ENCODE results near the gene SYNDIG1L.

The SYNDIG1L gene

DNA sequence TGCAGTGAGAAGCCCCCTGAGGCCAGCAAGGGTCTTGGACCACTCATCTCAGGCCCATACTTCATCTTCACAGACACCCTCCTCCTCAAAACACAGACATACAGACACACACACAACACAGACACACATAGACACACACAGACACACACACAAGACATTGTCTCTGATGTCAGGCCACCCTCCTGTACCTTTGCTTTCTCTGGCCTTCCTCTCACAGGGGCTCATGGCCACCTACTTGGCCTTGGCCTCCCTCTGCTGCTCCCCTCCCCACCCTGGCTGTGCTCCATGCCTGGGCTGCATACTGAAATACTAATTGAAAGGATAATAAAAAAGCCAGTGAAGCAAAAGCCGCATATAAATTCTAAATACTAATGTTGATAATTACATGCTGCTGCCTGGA is 1.6 kb upstream of the SYNDIG1L start:
- no peak for DNase-seq (ENCODE audit: low read depth)
- TF ChIP-seq, protein P1, sequence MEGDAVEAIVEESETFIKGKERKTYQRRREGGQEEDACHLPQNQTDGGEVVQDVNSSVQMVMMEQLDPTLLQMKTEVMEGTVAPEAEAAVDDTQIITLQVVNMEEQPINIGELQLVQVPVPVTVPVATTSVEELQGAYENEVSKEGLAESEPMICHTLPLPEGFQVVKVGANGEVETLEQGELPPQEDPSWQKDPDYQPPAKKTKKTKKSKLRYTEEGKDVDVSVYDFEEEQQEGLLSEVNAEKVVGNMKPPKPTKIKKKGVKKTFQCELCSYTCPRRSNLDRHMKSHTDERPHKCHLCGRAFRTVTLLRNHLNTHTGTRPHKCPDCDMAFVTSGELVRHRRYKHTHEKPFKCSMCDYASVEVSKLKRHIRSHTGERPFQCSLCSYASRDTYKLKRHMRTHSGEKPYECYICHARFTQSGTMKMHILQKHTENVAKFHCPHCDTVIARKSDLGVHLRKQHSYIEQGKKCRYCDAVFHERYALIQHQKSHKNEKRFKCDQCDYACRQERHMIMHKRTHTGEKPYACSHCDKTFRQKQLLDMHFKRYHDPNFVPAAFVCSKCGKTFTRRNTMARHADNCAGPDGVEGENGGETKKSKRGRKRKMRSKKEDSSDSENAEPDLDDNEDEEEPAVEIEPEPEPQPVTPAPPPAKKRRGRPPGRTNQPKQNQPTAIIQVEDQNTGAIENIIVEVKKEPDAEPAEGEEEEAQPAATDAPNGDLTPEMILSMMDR (IDR thresholded peaks at IDR 0.05; ENCODE audit: low read depth, low read length) = no peak
- TF ChIP-seq, protein P2, sequence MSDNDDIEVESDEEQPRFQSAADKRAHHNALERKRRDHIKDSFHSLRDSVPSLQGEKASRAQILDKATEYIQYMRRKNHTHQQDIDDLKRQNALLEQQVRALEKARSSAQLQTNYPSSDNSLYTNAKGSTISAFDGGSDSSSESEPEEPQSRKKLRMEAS (IDR thresholded peaks at IDR 0.05; ENCODE audit: low read depth, low read length) = no peak
- no peak for TF ChIP-seq MYC (IDR thresholded peaks at IDR 0.05; ENCODE audit: low read depth, low read length)
- TF ChIP-seq POLR2A (IDR thresholded peaks at IDR 0.05; ENCODE audit: extremely low read depth, insufficient read length) = no peak
- H3K4me3 ChIP-seq (ENCODE audit: low read depth, low read length) = no peak overlapping the region

DNA sequence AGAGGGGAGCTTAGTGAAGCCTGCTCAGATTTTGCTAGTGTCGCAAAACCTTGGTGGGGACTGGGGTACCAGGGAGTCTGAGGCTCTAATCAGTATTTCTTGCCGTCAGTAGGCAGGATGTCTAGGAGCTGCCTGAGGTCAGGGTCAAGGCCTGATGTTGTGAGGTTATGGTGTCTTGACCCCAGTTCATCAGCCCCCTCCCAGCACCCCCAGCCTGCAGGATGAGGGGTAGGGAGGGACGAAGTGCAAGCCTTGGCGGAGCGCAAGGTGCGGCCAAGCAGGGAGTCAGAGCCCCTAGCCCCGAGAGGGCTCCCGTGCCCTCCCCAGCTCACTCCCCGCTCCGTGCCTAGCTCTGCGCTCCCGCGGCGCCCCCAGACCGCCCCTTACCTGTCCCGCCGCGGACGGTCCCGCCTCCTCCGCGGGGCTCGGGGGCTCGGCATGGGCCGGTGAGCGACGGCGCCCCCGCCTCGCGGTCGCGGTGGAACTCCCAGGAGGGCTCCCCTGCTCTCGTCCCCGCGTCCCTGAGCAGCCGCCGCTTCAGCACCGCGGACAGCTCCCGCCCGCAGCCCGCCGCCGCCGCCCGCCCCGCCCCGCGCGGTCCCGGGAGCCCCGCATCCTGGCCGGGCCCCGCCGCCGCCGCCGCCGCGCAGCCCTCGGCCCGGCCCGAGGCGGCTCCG is 347 bp downstream of the SYNDIG1L start:
- no peak overlapping the region for H3K4me3 ChIP-seq (ENCODE audit: low read depth, low read length)
- TF ChIP-seq POLR2A (IDR thresholded peaks at IDR 0.05; ENCODE audit: extremely low read depth, insufficient read length) (no peak), MYC (IDR thresholded peaks at IDR 0.05; ENCODE audit: low read depth, low read length) (no peak)
- TF ChIP-seq, protein P1 (IDR thresholded peaks at IDR 0.05; ENCODE audit: low read depth, low read length) = no peak
- TF ChIP-seq, protein P2 (IDR thresholded peaks at IDR 0.05; ENCODE audit: low read depth, low read length) = no peak
- DNase-seq (ENCODE audit: low read depth) = peak; percentile 33

DNA sequence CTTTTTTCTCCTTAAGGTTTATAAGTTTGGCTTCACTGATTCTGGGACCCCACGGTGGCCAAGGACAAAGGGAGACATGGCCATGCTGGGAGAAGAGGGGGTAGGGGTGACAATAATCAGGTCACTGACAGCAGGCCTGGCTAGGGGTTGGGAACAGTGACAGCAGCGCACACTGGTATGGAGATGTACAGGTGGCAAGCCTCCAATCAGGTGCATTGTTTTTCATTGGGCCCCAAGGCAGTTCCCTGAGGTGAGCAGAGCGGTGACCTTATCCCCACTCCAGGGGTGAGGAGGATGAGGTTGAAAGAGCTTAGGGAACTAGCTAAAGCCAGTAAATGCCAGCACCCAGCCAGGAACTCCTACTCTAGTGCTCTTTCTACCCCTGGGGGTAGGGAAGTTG is 1.4 kb downstream of the SYNDIG1L start:
- DNase-seq (ENCODE audit: low read depth) = no peak
- TF ChIP-seq, protein P2 (IDR thresholded peaks at IDR 0.05; ENCODE audit: low read depth, low read length) = no peak
- TF ChIP-seq POLR2A (IDR thresholded peaks at IDR 0.05; ENCODE audit: extremely low read depth, insufficient read length) (no peak), MYC (IDR thresholded peaks at IDR 0.05; ENCODE audit: low read depth, low read length) (no peak)
- TF ChIP-seq, protein P1 (IDR thresholded peaks at IDR 0.05; ENCODE audit: low read depth, low read length) = no peak
- no peak overlapping the region for H3K4me3 ChIP-seq (ENCODE audit: low read depth, low read length)

DNA sequence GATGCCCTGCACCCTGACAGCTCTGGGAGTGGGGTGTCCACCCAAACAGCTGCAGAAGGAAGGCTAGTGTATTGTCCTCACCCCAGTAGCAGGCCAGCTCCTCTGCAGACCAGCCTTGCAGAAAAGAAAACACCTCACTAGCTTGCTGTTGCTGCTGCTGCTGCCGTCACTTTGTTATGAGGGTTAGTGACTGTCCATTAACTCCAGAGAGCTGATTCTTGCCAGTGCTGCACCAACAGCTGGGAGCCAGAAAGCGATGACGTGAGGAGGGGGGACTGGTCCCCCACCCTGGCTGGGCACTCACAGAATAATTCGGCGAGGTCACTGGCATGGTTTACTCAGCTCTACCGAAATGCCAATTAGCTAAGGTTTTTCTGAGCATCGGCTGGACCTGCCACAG is 2.8 kb downstream of the SYNDIG1L start:
- H3K4me3 ChIP-seq (ENCODE audit: low read depth, low read length) = no peak overlapping the region
- no peak for DNase-seq (ENCODE audit: low read depth)
- TF ChIP-seq POLR2A (IDR thresholded peaks at IDR 0.05; ENCODE audit: extremely low read depth, insufficient read length) = no peak
- TF ChIP-seq, protein P1 (IDR thresholded peaks at IDR 0.05; ENCODE audit: low read depth, low read length) = no peak

DNA sequence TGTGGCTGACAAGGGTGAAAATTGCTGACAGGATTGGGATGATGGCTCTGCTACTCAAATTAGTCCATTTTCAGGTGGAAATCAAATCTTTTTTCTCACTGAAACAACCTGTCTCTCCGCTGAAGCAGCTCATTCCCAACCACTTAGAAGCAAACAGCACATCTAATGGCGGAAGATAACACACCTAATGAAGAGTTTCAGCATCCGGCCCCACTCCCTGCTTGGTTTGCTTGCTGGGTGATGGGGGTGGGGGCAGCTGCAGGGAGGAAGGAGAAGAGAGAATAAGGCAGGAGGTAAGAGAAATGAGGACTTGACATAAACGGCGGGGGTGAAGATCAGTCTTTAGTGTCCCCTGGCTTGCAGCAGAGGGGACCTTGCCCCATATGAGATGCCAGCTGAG is 4.0 kb downstream of the SYNDIG1L start:
- DNase-seq (ENCODE audit: low read depth) = no peak
- TF ChIP-seq, protein P1 (IDR thresholded peaks at IDR 0.05; ENCODE audit: low read depth, low read length) = no peak
- TF ChIP-seq, protein P2 (IDR thresholded peaks at IDR 0.05; ENCODE audit: low read depth, low read length) = no peak
- no peak for TF ChIP-seq POLR2A (IDR thresholded peaks at IDR 0.05; ENCODE audit: extremely low read depth, insufficient read length)
- TF ChIP-seq MYC (IDR thresholded peaks at IDR 0.05; ENCODE audit: low read depth, low read length) = no peak
- no peak overlapping the region for H3K4me3 ChIP-seq (ENCODE audit: low read depth, low read length)

DNA sequence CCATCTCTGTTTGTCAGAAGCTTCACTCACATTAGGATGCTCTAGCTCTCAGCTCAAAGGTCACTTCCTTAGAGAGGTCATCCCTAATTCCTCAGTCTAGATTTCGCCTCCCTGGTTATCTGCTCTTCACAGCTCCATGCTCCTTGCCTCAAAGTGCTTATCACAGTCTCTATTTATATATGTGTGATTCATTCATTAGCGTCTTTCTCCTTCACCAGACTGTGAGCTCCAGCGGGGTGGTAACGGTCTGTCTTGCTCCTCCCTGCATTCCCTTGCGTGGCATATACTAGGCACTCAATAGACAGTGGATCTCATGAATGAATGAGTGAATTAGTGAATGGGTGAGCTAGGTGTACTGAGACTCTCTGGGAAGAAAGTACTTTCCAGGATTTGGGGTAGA is 6.9 kb downstream of the SYNDIG1L start:
- TF ChIP-seq POLR2A (IDR thresholded peaks at IDR 0.05; ENCODE audit: extremely low read depth, insufficient read length) = no peak
- TF ChIP-seq, protein P1 (IDR thresholded peaks at IDR 0.05; ENCODE audit: low read depth, low read length) = no peak
- TF ChIP-seq, protein P2 (IDR thresholded peaks at IDR 0.05; ENCODE audit: low read depth, low read length) = no peak
- no peak for TF ChIP-seq MYC (IDR thresholded peaks at IDR 0.05; ENCODE audit: low read depth, low read length)
- H3K4me3 ChIP-seq (ENCODE audit: low read depth, low read length) = no peak overlapping the region
- DNase-seq (ENCODE audit: low read depth) = no peak

All from NB4 (cell line).